Stimulated activated CD8-positive, alpha-beta memory T cell treated with anti-CD3 and anti-CD28 coated beads, Interleukin-4, amount 100 ng/mL, for 48 hours (primary cell): ENCODE measurements around the gene ARL5A.
"Not testable (repeated sequence)": the region's sequence is repeated elsewhere in the genome, so short reads cannot be mapped to it uniquely, and the experiment has no call there.

Experiments
- DNase-seq: peaks from one replicate; pipeline ENCODE4 v3.0.0-alpha.2; 2020

Gene ARL5A

GRCh38 chr2:151828143-151828889 lies at the start of gene ARL5A:
TSS of gene ARL5A (minus strand) at chr2:151828421. CDS start at chr2:151828176, 245 bp downstream.
- peak; percentile 95 for DNase-seq

- DNase-seq, result not testable (repeated sequence)
These were observed 47.4 kb upstream of the ARL5A start for GRCh38 chr2:151875631-151876030.

- DNase-seq, result no peak
These were observed 44.2 kb upstream of the ARL5A start for GRCh38 chr2:151872463-151872862.

GRCh38 chr2:151869291-151869690 lies 41.1 kb upstream of the ARL5A start:
- DNase-seq, result no peak

- DNase-seq, result no peak
These were observed 34.5 kb upstream of the ARL5A start for GRCh38 chr2:151862700-151863099.

- DNase-seq, result no peak
These were observed 33.0 kb upstream of the ARL5A start for GRCh38 chr2:151861174-151861573.

- DNase-seq, result no peak
These were observed 32.5 kb upstream of the ARL5A start for GRCh38 chr2:151860613-151861146.

GRCh38 chr2:151860210-151860609 lies 32.0 kb upstream of the ARL5A start:
- DNase-seq, result no peak

GRCh38 chr2:151857650-151858049 lies 29.4 kb upstream of the ARL5A start:
- no peak for DNase-seq

GRCh38 chr2:151855111-151855510 lies 26.9 kb upstream of the ARL5A start:
- DNase-seq, result no peak

GRCh38 chr2:151853070-151853758 lies 25.0 kb upstream of the ARL5A start:
- no peak for DNase-seq

GRCh38 chr2:151852260-151853069 lies 24.2 kb upstream of the ARL5A start:
- no peak for DNase-seq

- no peak for DNase-seq
These were observed 23.5 kb upstream of the ARL5A start for GRCh38 chr2:151851761-151852160.

GRCh38 chr2:151849413-151850010 lies 21.3 kb upstream of the ARL5A start:
- no peak for DNase-seq

- DNase-seq, result no peak
These were observed 17.7 kb upstream of the ARL5A start for GRCh38 chr2:151845884-151846283.

GRCh38 chr2:151845481-151845880 lies 17.3 kb upstream of the ARL5A start:
- no peak for DNase-seq

GRCh38 chr2:151844211-151844896 lies 16.1 kb upstream of the ARL5A start:
- no peak for DNase-seq

GRCh38 chr2:151843691-151844061 lies 15.5 kb upstream of the ARL5A start:
- DNase-seq, result no peak

GRCh38 chr2:151842830-151843690 lies 14.8 kb upstream of the ARL5A start:
- no peak for DNase-seq

- DNase-seq, result no peak
These were observed 12.8 kb upstream of the ARL5A start for GRCh38 chr2:151841047-151841424.
